ENCODE results near the gene L3MBTL2. TPM values are rescaled to one million over a fixed set of nuclear protein-coding genes. Genes with fewer than 3 reads are reported as not detected.

L3MBTL2 gene
- total RNA-seq, 1 experiment from 2014 or later: 33.6 TPM

DNA sequence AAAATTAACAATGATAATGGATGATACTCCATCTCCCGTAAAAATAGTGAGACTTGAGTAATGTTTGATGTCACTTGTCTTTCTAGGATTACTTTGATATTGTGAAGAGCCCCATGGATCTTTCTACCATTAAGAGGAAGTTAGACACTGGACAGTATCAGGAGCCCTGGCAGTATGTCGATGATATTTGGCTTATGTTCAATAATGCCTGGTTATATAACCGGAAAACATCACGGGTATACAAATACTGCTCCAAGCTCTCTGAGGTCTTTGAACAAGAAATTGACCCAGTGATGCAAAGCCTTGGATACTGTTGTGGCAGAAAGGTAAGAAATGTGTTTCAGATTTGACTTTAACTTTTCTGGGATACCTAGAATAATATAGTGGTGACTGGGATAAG is 48.0 kb upstream of the L3MBTL2 start:
- H3K56ac ChIP-seq (ENCODE audit: insufficient read length, low read depth, low read length): no peak overlapping the region
- no peaks in the 10 kb centered on the region for H3K4me1 Mint-ChIP-seq
- H3K14ac ChIP-seq (ENCODE audit: insufficient read depth, low read length): no peak overlapping the region
- H4K8ac ChIP-seq (replicated peaks; ENCODE audit: insufficient read length, low read depth, low read length): no peak overlapping the region
- no peaks in the 10 kb centered on the region for H3K9me3 Mint-ChIP-seq
- H2BK12ac ChIP-seq (ENCODE audit: insufficient read length, low read depth, low read length): no peak overlapping the region
- no peak overlapping the region for H2AK5ac ChIP-seq (ENCODE audit: insufficient read length, low read length)
- H3K23ac ChIP-seq (ENCODE audit: insufficient read length, low read depth, low read length): no peak overlapping the region
- H3K27me3 Mint-ChIP-seq (ENCODE audit: low read depth): no peaks in the 10 kb centered on the region
- no peaks in the 10 kb centered on the region for H3K4me1 ChIP-seq (ENCODE audit: insufficient read depth, low read length)
- H3K27ac ChIP-seq (ENCODE audit: insufficient read length, low read depth, low read length): no peak overlapping the region
- H2AFZ ChIP-seq (ENCODE audit: low read length): no peak overlapping the region
- H4K91ac ChIP-seq (ENCODE audit: insufficient read length, low read depth, low read length): no peak overlapping the region
- no CpG with 5 or more reads among the region's 4 CpGs for WGBS (ENCODE audit: extremely low coverage, insufficient read length, low lambda C conversion rate)
- no peaks in the 10 kb centered on the region for H3K79me2 ChIP-seq (ENCODE audit: insufficient read depth, low read length)
- TF ChIP-seq, protein P1, sequence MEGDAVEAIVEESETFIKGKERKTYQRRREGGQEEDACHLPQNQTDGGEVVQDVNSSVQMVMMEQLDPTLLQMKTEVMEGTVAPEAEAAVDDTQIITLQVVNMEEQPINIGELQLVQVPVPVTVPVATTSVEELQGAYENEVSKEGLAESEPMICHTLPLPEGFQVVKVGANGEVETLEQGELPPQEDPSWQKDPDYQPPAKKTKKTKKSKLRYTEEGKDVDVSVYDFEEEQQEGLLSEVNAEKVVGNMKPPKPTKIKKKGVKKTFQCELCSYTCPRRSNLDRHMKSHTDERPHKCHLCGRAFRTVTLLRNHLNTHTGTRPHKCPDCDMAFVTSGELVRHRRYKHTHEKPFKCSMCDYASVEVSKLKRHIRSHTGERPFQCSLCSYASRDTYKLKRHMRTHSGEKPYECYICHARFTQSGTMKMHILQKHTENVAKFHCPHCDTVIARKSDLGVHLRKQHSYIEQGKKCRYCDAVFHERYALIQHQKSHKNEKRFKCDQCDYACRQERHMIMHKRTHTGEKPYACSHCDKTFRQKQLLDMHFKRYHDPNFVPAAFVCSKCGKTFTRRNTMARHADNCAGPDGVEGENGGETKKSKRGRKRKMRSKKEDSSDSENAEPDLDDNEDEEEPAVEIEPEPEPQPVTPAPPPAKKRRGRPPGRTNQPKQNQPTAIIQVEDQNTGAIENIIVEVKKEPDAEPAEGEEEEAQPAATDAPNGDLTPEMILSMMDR (conservative IDR thresholded peaks at IDR 0.05): no peak
- peaks cover 70 to 98% (median 97%) of the 10 kb centered on the region in 3 experiments; a peak in 6 of 7 replicates for H3K36me3 Mint-ChIP-seq (ENCODE audit: insufficient read depth in 1 of 3, low read depth in 3 of 3)
- no peak overlapping the region for H3K27ac Mint-ChIP-seq
- no peak overlapping the region for H2BK15ac ChIP-seq (ENCODE audit: low read depth, low read length)
- H3T11ph ChIP-seq (ENCODE audit: low read length): no peak overlapping the region
- no peak overlapping the region for H3K4ac ChIP-seq (ENCODE audit: low read depth, low read length)
- no peaks in the 10 kb centered on the region for H4K20me1 ChIP-seq (ENCODE audit: control insufficient read depth, insufficient read depth, insufficient read length)
- DNase-seq: no peak
- H3K23me2 ChIP-seq (ENCODE audit: insufficient read length, low read depth, low read length, poor library complexity, severe bottlenecking): no peaks in the 10 kb centered on the region
- no peak overlapping the region for H2BK5ac ChIP-seq (ENCODE audit: insufficient read length, low read length)
- H3K27me3 ChIP-seq (ENCODE audit: insufficient read depth, low read length): no peaks in the 10 kb centered on the region
- no peak overlapping the region for H3K9ac ChIP-seq (ENCODE audit: extremely low read depth, insufficient read length, low read length)
- H2BK20ac ChIP-seq (ENCODE audit: low read depth, low read length, poor library complexity, severe bottlenecking): no peak overlapping the region
- no peak overlapping the region for H4K5ac ChIP-seq (ENCODE audit: insufficient read length, low read depth, low read length)
- H3K18ac ChIP-seq (ENCODE audit: insufficient read length, low read depth, low read length): no peak overlapping the region
- peaks cover 2% of the 10 kb centered on the region for H3K79me1 ChIP-seq (ENCODE audit: insufficient read depth, low read depth, low read length, poor library complexity, severe bottlenecking)
- H3K9me3 ChIP-seq (ENCODE audit: control insufficient read depth, low read depth, low read length): no peaks in the 10 kb centered on the region
- H3K4me3 Mint-ChIP-seq: no peak overlapping the region
- no peak overlapping the region for H2BK120ac ChIP-seq (ENCODE audit: low read depth, low read length, poor library complexity, severe bottlenecking)
- H3K4me2 ChIP-seq (ENCODE audit: insufficient read depth, insufficient read length, low read length): no peak overlapping the region
